CD4-positive, alpha-beta memory T cell (primary cell): ENCODE measurements around the gene GPT2. TPM values are rescaled to one million over a fixed set of nuclear protein-coding genes. Genes with fewer than 3 reads are reported as not detected.

Experiments
- CTCF ChIA-PET: fragments of 350-600 bp; sonication (Branson Sonifier 250); formaldehyde crosslinking; loops from one replicate; lab custom pipeline; 2021; ENCODE audit warnings: inconsistent platforms; ENCODE audit not compliant: partially characterized antibody; lab: Charles Lee
- POLR2A ChIA-PET: fragments of 350-600 bp; sonication (Branson Sonifier 250); formaldehyde crosslinking; loops from one replicate; lab custom pipeline; 2021; ENCODE audit not compliant: partially characterized antibody; lab: Charles Lee
- DNase-seq, 5 donors: peaks; one replicate each; pipeline versions ENCODE4 v3.0.0 to v3.0.0-alpha.2; 2020 to 2022; ENCODE audit warnings: mixed read lengths in 1 of 5
- H3K27ac ChIP-seq: one replicate; pipeline ENCODE4 v1.7.0; 2013; ENCODE audit warnings: low read depth, low read length
- H3K27me3 ChIP-seq: 2 replicates; pipeline ENCODE4 v1.7.0; 2013; ENCODE audit warnings: mild to moderate bottlenecking, low read length, moderate library complexity; ENCODE audit not compliant: insufficient read depth
- H3K36me3 ChIP-seq: 2 replicates; pipeline ENCODE4 v1.7.0; 2013; ENCODE audit warnings: mild to moderate bottlenecking, low read length, moderate library complexity; ENCODE audit not compliant: insufficient read depth
- H3K4me1 ChIP-seq: 2 replicates; pipeline ENCODE4 v1.7.0; 2013; ENCODE audit warnings: mild to moderate bottlenecking, low read length, moderate library complexity; ENCODE audit not compliant: insufficient read depth
- H3K4me3 ChIP-seq, 2 donors: one replicate each; pipeline ENCODE4 v1.7.0; 2013; ENCODE audit warnings: low read length in 2 of 2, mild to moderate bottlenecking in 1 of 2
- H3K9me3 ChIP-seq, 2 donors: one replicate each; pipeline ENCODE4 v1.7.0; 2013; ENCODE audit warnings: low read length in 2 of 2, control low read depth in 1 of 2; ENCODE audit not compliant: control insufficient read depth in 1 of 2
- H3K27ac Mint-ChIP-seq, 7 donors: one replicate each; pipeline ENCODE4 v1.8.0; 2020 to 2021; ENCODE audit warnings: mixed read lengths in 7 of 7, mild to moderate bottlenecking in 6 of 7, inconsistent platforms in 3 of 7, moderate library complexity in 3 of 7
- H3K27me3 Mint-ChIP-seq, 2 donors: one replicate each; pipeline ENCODE4 v1.8.0; 2020 to 2021; ENCODE audit warnings: mixed read lengths in 2 of 2
- H3K36me3 Mint-ChIP-seq, 2 donors: one replicate each; pipeline ENCODE4 v1.8.0; 2020 to 2021; ENCODE audit warnings: mixed read lengths in 2 of 2, inconsistent platforms in 1 of 2, mild to moderate bottlenecking in 1 of 2
- H3K4me1 Mint-ChIP-seq, 4 donors: one replicate each; pipeline ENCODE4 v1.8.0; 2020 to 2021; ENCODE audit warnings: mixed read lengths in 4 of 4, mild to moderate bottlenecking in 1 of 4
- H3K4me3 Mint-ChIP-seq, 8 donors: one replicate each; pipeline ENCODE4 v1.8.0; 2020 to 2021; ENCODE audit warnings: mixed read lengths in 8 of 8, mild to moderate bottlenecking in 7 of 8, moderate library complexity in 6 of 8, inconsistent platforms in 3 of 8
- H3K9me3 Mint-ChIP-seq, 8 donors: one replicate each; pipeline ENCODE4 v1.8.0; 2020 to 2021; ENCODE audit warnings: mixed read lengths in 8 of 8, mild to moderate bottlenecking in 5 of 8, inconsistent platforms in 3 of 8, moderate library complexity in 1 of 8
- intact Hi-C: fragments of 100-400 bp; cut with micrococcal nuclease; formaldehyde crosslinking; loops from one replicate; pipeline ENCODE4 v1.15.1; 2023
- polyA plus RNA-seq, 2 donors: library from polyadenylated mRNA; unstranded; fragments of 300-500 nt; fragmentation: Illumina TruSeq; gene quantifications; one replicate each; pipeline ENCODE4 v1.2.3, GENCODE V29; 2021
- total RNA-seq, 2 experiments: library from RNA; stranded (reverse); gene quantifications; one replicate each; pipeline ENCODE4 v1.2.3, GENCODE V29; 2021

Gene GPT2
- total and polyA plus RNA-seq, 4 experiments from 2014 or later: 0.63 to 1.5 (median 1.2) TPM; not detected in 1

- H3K27me3 ChIP-seq: no peaks in the 10 kb centered on the region
- intact Hi-C loops: loop anchor here (5.0 kb wide), 1 partner anchor 348 kb away; the partner anchor contains the start of gene SHCBP1
- H3K4me3 ChIP-seq: no peak overlapping the region
- H3K9me3 ChIP-seq: no peaks in the 10 kb centered on the region
- ChIA-PET CTCF (interaction anchor here (1.1 to 2.0 kb wide), 2 partner anchors 20 to 22 kb away, joined by 3 to 5 read pairs; no protein-coding TSS in a partner anchor), POLR2A (interaction anchor here (0.6 kb wide), 1 partner anchor 20 kb away, joined by 4 read pairs; no protein-coding TSS in a partner anchor)
- Mint-ChIP-seq H3K9me3 (no peaks in the 10 kb centered on the region), H3K4me3 (peak overlapping the region in 5 of 8 donors; percentile 26 to 43 (median 30)), H3K36me3 (peaks cover 32 to 62% of the 10 kb centered on the region in 2 donors), H3K4me1 (peaks cover 27 to 63% (median 46%) of the 10 kb centered on the region in 4 donors), H3K27me3 (no peaks in the 10 kb centered on the region), H3K27ac (peak overlapping the region in 5 of 7 donors; percentile 24 to 95 (median 42))
- H3K27ac ChIP-seq: no peak overlapping the region
- H3K36me3 ChIP-seq: peaks cover 47% of the 10 kb centered on the region
- H3K4me1 ChIP-seq: peaks cover 61% of the 10 kb centered on the region
- no peak for DNase-seq
Measured at GRCh38 chr16:46970089-46970488, 85.9 kb downstream of the GPT2 start.

GRCh38 chr16:46971271-46971670 is 87.1 kb downstream of the GPT2 start:
- H3K4me1 ChIP-seq: peaks cover 67% of the 10 kb centered on the region
- no peak overlapping the region for H3K4me3 ChIP-seq
- H3K27me3 Mint-ChIP-seq: no peaks in the 10 kb centered on the region
- peaks cover 37% of the 10 kb centered on the region for H3K36me3 ChIP-seq
- peak overlapping the region; percentile 12 to 95 (median 77) for H3K27ac Mint-ChIP-seq
- no peaks in the 10 kb centered on the region for H3K9me3 ChIP-seq
- POLR2A ChIA-PET: no interaction called here
- CTCF ChIA-PET: interaction anchor here (2.0 kb wide), 1 partner anchor 23 kb away, joined by 5 read pairs; no protein-coding TSS in a partner anchor
- H3K27me3 ChIP-seq: no peaks in the 10 kb centered on the region
- H3K27ac ChIP-seq: no peak overlapping the region
- intact Hi-C loops: loop anchor here (5.0 kb wide), 1 partner anchor 349 kb away; the partner anchor contains the start of gene SHCBP1
- no peaks in the 10 kb centered on the region for H3K9me3 Mint-ChIP-seq
- peaks cover 31 to 71% (median 53%) of the 10 kb centered on the region in 4 donors for H3K4me1 Mint-ChIP-seq
- no peak for DNase-seq
- peaks cover 29 to 53% of the 10 kb centered on the region in 2 donors for H3K36me3 Mint-ChIP-seq
- H3K4me3 Mint-ChIP-seq: peak overlapping the region; percentile 5 to 72 (median 57)

DNA sequence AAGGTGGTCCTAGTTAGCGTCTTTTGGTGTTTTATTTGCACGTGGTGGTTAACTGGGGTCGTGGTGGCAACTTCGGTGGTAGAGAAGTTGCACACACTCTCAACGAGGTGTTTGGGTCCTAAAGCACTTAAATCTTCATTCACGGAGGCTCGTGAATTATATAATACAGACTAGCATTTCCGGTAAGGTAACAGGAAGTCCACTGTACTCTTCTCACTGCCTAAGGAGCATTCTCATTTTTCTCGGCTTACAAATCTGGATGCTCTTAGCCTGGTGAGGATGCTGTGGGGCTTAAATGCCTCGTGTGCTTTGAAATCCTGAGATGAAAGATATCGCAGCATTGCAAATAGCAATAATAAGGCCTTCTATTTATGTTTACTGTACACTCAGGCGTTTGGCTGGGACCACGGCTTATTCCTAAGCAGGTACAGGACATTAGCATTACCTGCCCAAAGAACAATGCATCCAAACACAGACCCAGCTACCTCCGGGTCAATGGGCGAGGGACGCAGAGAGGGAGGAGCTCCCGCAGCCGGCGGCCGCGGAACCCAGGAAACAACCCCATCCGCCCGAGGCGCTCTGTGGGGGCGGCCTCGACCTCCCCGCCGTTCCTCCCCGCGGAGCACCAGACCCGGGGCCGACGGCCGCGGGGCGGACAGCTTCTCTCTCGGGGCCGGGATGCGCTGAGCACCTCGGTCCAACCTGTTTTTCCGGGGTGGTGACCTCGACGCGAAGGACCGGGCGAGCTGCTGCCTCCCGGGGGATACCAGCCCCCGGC is 88.5 kb downstream of the GPT2 start:
- H3K4me3 Mint-ChIP-seq: peak overlapping the region; percentile 89 to 98 (median 95)
- peaks cover 67% of the 10 kb centered on the region for H3K4me1 ChIP-seq
- peaks cover 24% of the 10 kb centered on the region for H3K36me3 ChIP-seq
- POLR2A ChIA-PET: interaction anchor here (0.7 to 2.9 kb wide), 20 partner anchors 7 to 1637 kb away, joined by 3 to 23 read pairs (median 5); partner anchors contain the start of genes C16orf87, GPT2, ITFG1 and N4BP1
- peak overlapping the region; percentile 95 to 99 (median 99) for H3K27ac Mint-ChIP-seq
- CTCF ChIA-PET: interaction anchor here (1.2 to 2.8 kb wide), 3 partner anchors 10 to 170 kb away, joined by 4 to 13 read pairs (median 10); partner anchors contain the start of gene NETO2
- no peaks in the 10 kb centered on the region for H3K27me3 Mint-ChIP-seq
- peaks cover 18 to 40% of the 10 kb centered on the region in 2 donors for H3K36me3 Mint-ChIP-seq
- DNase-seq: peak; percentile 40 to 55 (median 48)
- H3K27ac ChIP-seq: peak overlapping the region; percentile 91
- peaks cover 36 to 79% (median 55%) of the 10 kb centered on the region in 4 donors for H3K4me1 Mint-ChIP-seq
- peak overlapping the region; percentile 85 to 95 for H3K4me3 ChIP-seq
- H3K27me3 ChIP-seq: no peaks in the 10 kb centered on the region
- no peaks in the 10 kb centered on the region for H3K9me3 Mint-ChIP-seq
- H3K9me3 ChIP-seq: no peaks in the 10 kb centered on the region
- intact Hi-C loops: loop anchor here (1.0 to 5.0 kb wide), 8 partner anchors 65 to 1638 kb away; partner anchors contain the start of genes C16orf87, ITFG1, LONP2 and N4BP1

DNA sequence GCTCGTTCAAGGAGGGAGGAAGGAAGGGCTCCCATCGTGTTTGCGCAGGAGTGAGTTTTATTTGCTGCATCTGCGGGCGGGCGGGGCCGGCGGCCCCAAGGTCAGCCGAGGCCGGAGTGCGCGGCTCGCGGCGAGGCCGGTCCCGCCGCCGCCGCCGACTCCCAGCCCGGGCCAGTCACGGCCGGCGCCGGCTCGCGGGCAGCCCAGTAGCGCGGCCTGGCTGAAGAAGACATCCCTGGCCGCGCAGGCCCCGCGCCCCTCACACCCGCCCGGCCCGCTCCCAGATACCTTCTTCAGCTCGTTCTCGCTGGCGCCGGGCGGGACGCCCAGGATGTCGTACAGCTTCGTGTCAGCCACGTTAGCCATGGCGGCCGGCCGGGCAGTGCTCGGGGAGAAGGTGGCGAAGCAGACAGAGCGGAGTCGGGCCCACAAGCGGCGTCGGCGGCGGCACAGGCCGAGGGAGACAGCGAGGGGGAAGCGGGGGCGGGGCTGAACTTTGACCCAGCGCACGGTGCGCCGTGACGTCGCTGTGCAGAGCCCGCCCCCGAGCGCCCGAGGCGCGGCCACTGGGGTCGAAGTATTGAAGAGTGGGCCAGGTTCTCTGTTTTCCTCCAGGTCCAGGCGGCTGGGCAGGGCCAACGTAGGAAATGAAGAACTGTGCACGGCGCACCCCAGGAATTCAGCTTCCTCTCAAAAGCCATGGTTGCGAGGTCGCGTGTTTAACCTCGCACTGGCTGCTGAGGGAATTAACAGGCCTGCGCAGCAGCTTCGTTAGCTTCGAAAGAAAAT is 89.2 kb downstream of the GPT2 start, which contains the start of gene DNAJA2:
DNAJA2 (minus strand) TSS at position 468 of the 789 bp plus-strand sequence; CDS start at position 366, 102 bp downstream.
- CTCF ChIA-PET: interaction anchor here (0.8 to 2.8 kb wide), 8 partner anchors 8 to 1650 kb away, joined by 3 to 13 read pairs (median 4); partner anchors contain the start of gene NETO2
- Mint-ChIP-seq H3K4me1 (peaks cover 35 to 74% (median 54%) of the 10 kb centered on the region in 4 donors), H3K4me3 (peak within 1 kb of the TSS; percentile 92 to 98 (median 95)), H3K36me3 (peaks cover 15 to 32% of the 10 kb centered on the region in 2 donors), H3K27ac (peak within 1 kb of the TSS; percentile 95 to 100 (median 99)), H3K27me3 (no peaks in the 10 kb centered on the region), H3K9me3 (no peaks in the 10 kb centered on the region)
- POLR2A ChIA-PET: interaction anchor here (0.6 to 2.9 kb wide), 31 partner anchors 8 to 1650 kb away, joined by 3 to 23 read pairs (median 5); partner anchors contain the start of genes C16orf87, GPT2, ITFG1 and LONP2
- Histone ChIP-seq H3K27me3 (no peaks in the 10 kb centered on the region), H3K4me3 (peak within 1 kb of the TSS; percentile 85 to 95), H3K36me3 (peaks cover 16% of the 10 kb centered on the region), H3K4me1 (peaks cover 64% of the 10 kb centered on the region), H3K27ac (peak within 1 kb of the TSS; percentile 91), H3K9me3 (no peaks in the 10 kb centered on the region)
- intact Hi-C loops: loop anchor here (1.0 to 5.0 kb wide), 8 partner anchors 64 to 1637 kb away; partner anchors contain the start of genes C16orf87, ITFG1, LONP2 and N4BP1
- DNase-seq: peak; percentile 87 to 92 (median 91)

- no peaks in the 10 kb centered on the region for H3K27me3 Mint-ChIP-seq
- CTCF ChIA-PET: interaction anchor here (0.6 to 2.8 kb wide), 9 partner anchors 8 to 1650 kb away, joined by 3 to 13 read pairs (median 4); partner anchors contain the start of gene NETO2
- H3K27ac Mint-ChIP-seq: peak overlapping the region; percentile 95 to 100 (median 99)
- peak overlapping the region; percentile 91 for H3K27ac ChIP-seq
- no peaks in the 10 kb centered on the region for H3K27me3 ChIP-seq
- peaks cover 58% of the 10 kb centered on the region for H3K4me1 ChIP-seq
- peaks cover 32 to 68% (median 52%) of the 10 kb centered on the region in 4 donors for H3K4me1 Mint-ChIP-seq
- peaks cover 15 to 27% of the 10 kb centered on the region in 2 donors for H3K36me3 Mint-ChIP-seq
- peaks cover 10% of the 10 kb centered on the region for H3K36me3 ChIP-seq
- intact Hi-C loops: loop anchor here (1.0 to 5.0 kb wide), 8 partner anchors 63 to 1637 kb away; partner anchors contain the start of genes C16orf87, ITFG1, LONP2 and N4BP1
- no peak for DNase-seq
- H3K4me3 Mint-ChIP-seq: peak overlapping the region; percentile 90 to 94 (median 93)
- no peaks in the 10 kb centered on the region for H3K9me3 ChIP-seq
- H3K4me3 ChIP-seq: peak overlapping the region; percentile 49 to 61
- no peaks in the 10 kb centered on the region for H3K9me3 Mint-ChIP-seq
- POLR2A ChIA-PET: interaction anchor here (0.6 to 2.9 kb wide), 26 partner anchors 8 to 1650 kb away, joined by 3 to 23 read pairs (median 5); partner anchors contain the start of genes C16orf87, GPT2, ITFG1 and LONP2
Measured at GRCh38 chr16:46973996-46974324, 89.8 kb downstream of the GPT2 start.

DNA sequence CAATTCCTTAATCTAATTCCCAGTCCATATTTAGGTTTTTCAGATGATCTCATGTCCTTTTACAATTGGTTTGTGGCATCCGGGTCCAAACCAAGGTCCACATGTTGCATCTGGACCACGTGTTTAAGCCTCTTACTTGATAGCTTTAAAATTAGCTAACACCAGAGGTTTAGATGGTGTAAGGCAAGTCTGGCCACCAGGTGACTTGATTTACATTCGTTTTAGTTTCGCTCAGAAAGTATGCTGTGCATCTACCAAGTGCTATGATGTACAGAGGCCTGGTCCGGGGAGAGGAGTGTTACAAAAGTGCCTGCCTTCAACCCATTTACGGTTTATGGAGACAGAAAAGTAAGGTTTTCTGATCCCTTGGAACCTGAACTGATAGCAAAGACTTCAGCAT is 90.2 kb downstream of the GPT2 start:
- Mint-ChIP-seq H3K27ac (peak overlapping the region; percentile 95 to 100 (median 99)), H3K27me3 (no peaks in the 10 kb centered on the region), H3K9me3 (no peaks in the 10 kb centered on the region), H3K4me1 (peaks cover 29 to 64% (median 49%) of the 10 kb centered on the region in 4 donors), H3K4me3 (peak overlapping the region; percentile 90 to 94 (median 93)), H3K36me3 (peaks cover 12 to 23% of the 10 kb centered on the region in 2 donors)
- peak in 4 of 5 donors; percentile 28 to 47 (median 37) for DNase-seq
- peak overlapping the region; percentile 91 for H3K27ac ChIP-seq
- POLR2A ChIA-PET: interaction anchor here (0.6 to 2.9 kb wide), 21 partner anchors 9 to 1649 kb away, joined by 3 to 23 read pairs (median 5); partner anchors contain the start of genes C16orf87, ITFG1, LONP2 and NETO2
- intact Hi-C loops: loop anchor here (5.0 kb wide), 1 partner anchor 352 kb away; the partner anchor contains the start of gene SHCBP1
- H3K4me1 ChIP-seq: peaks cover 54% of the 10 kb centered on the region
- no peaks in the 10 kb centered on the region for H3K9me3 ChIP-seq
- H3K27me3 ChIP-seq: no peaks in the 10 kb centered on the region
- CTCF ChIA-PET: interaction anchor here (0.6 to 2.8 kb wide), 8 partner anchors 9 to 1649 kb away, joined by 3 to 13 read pairs (median 4); partner anchors contain the start of gene NETO2
- peaks cover 7% of the 10 kb centered on the region for H3K36me3 ChIP-seq
- H3K4me3 ChIP-seq: peak overlapping the region; percentile 49 to 61
